NCI-H2171 (cell line): Measurements from ENCODE around the gene SMPDL3A.
A peak's percentile ranks its signal among the peaks of the same experiment; 100 is the strongest.
"Not testable (repeated sequence)": the region's sequence is repeated elsewhere in the genome, so short reads cannot be mapped to it uniquely, and the experiment has no call there.

Experiments used
- DNase-seq: peaks from one replicate; lab custom pipeline; 2025; lab: John Stamatoyannopoulos, UW

The SMPDL3A gene, protein sequence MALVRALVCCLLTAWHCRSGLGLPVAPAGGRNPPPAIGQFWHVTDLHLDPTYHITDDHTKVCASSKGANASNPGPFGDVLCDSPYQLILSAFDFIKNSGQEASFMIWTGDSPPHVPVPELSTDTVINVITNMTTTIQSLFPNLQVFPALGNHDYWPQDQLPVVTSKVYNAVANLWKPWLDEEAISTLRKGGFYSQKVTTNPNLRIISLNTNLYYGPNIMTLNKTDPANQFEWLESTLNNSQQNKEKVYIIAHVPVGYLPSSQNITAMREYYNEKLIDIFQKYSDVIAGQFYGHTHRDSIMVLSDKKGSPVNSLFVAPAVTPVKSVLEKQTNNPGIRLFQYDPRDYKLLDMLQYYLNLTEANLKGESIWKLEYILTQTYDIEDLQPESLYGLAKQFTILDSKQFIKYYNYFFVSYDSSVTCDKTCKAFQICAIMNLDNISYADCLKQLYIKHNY

GRCh38 chr6:122789182-122790027 lies at the start of gene SMPDL3A:
Gene SMPDL3A (plus strand): TSS chr6:122789258. CDS start chr6:122789347, 89 bp downstream.
- peak; percentile 73 for DNase-seq

GRCh38 chr6:122740091-122740490 lies 49.0 kb upstream of the SMPDL3A start:
- DNase-seq, result no peak

GRCh38 chr6:122740936-122741335 lies 48.1 kb upstream of the SMPDL3A start:
- no peak for DNase-seq

GRCh38 chr6:122744247-122744646 lies 44.8 kb upstream of the SMPDL3A start:
- DNase-seq, result not testable (repeated sequence)

GRCh38 chr6:122744856-122745255 lies 44.2 kb upstream of the SMPDL3A start:
- not testable (repeated sequence) for DNase-seq

- no peak for DNase-seq
Observed at GRCh38 chr6:122746688-122747087, 42.4 kb upstream of the SMPDL3A start.

DNA sequence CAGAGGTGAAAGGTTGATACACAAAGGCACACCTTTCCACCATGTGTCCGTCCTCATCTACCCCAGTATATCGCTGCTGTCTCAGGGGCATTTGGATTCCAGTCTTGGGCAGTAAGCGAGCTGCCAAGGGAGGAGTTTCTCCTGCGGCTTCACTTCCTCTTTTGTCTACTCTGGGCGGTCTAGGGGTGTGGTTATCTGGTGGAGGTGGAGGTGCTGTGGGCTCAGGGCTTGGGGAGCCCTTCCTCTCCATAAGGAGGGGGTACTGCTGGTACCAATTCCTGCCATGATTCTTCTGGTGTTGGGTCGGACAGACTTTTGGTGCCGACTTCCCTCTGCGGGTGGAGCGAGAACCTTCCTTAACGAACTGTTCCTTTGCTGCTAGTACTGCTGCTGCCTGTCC lies 41.5 kb upstream of the SMPDL3A start:
- no peak for DNase-seq

DNA sequence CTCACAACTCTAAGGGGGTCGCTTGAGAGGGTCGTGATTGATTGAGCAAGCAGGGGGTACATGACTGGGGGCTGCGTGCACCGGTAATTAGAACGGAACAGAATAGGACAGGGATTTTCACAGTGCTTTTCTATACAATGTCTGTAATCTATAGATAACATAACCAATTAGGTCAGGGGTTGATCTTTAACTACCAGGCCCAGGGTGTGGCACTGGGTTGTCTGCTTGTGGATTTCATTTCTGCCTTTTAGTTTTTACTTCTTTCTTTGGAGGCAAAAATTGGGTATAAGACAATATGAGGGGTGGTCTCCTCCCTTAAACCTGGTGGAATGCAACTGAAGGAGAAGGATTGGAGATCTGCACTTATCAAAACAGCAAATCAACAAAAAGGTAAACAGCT lies 40.1 kb upstream of the SMPDL3A start:
- not testable (repeated sequence) for DNase-seq

- no peak for DNase-seq
Observed at GRCh38 chr6:122749451-122750050, 39.5 kb upstream of the SMPDL3A start.

DNA sequence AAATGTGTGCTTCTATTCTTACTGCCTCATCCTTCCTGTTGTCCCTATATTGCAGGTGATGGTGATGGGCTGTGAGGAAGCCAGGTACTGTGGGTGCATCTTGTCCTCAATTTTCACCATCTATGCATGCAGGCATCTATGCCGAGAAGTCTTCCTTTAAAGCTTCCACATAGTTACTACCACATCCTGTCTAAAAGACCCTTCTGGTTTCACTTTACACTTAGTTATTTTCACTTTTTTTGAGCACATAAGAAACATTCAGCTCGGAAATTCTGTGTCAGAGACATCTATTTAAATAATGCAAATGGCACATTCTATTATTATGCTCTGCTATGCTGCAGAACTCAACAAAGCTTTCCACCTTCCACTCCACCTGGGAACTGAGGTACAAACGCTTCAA lies 37.7 kb upstream of the SMPDL3A start:
- no peak for DNase-seq

GRCh38 chr6:122752459-122752858 lies 36.6 kb upstream of the SMPDL3A start:
- no peak for DNase-seq

- DNase-seq, result no peak
Observed at GRCh38 chr6:122753000-122753687, 35.9 kb upstream of the SMPDL3A start.

GRCh38 chr6:122753688-122754056 lies 35.4 kb upstream of the SMPDL3A start:
- DNase-seq, result no peak

GRCh38 chr6:122754191-122754731 lies 34.8 kb upstream of the SMPDL3A start:
- no peak for DNase-seq

DNA sequence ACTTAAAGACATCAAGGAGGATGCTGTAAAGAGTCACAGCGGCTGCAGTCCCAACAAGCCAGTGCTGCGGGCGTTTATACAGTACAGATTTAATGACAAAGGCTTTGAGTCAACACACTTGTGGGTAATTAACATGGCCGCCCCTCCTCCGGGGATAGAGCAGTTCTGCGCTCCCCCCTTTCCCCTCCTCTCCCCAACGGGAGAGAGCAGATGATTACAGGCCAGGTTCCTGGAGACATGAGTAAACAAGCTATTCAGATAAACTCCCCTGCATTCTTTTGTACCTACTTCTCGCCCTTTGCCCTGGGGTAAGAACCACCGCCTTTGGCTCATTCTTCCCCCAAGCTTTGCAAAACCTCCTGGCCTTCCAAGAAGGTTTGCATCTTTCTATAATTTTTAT lies 33.2 kb upstream of the SMPDL3A start:
- DNase-seq, result no peak

DNA sequence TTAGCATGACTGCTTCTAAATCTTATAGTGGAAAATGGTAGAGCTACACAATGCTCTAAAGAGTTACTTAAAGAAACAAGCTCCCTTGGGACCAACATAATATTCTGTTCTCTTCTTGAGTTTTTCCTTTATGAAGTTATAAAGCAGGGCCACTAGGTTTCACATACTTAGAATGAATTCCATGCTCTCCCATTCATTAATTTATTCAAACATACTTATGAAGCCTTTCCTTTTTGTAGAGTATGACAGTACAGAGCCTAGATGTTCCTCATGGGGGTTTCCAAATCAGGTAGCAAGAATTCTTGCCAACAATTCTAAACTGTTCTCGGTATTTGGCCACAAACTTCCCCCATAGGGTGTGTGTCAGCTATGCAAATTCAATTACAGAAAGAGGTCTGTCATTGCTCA lies 30.1 kb upstream of the SMPDL3A start:
- DNase-seq, result no peak

GRCh38 chr6:122760330-122760729 lies 28.7 kb upstream of the SMPDL3A start:
- DNase-seq, result no peak

DNA sequence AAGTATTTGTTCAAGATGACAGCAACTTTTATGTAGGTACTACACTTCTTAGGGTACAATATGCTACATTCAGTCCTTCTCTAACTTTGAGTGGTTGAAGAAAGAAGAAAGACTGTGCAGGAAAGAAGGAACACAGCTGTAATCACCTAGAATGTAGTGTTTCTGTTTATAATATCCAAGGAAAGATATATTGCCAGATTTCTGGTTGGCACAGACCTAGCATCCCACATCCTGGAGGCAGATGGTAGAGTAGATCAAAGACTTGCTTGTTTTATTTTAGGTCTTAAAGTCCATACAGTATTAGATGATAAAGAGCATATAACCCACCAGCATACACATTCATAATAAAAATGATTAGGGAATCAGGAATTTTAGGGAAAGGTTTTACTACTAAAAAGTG lies 22.8 kb upstream of the SMPDL3A start:
- no peak for DNase-seq

DNA sequence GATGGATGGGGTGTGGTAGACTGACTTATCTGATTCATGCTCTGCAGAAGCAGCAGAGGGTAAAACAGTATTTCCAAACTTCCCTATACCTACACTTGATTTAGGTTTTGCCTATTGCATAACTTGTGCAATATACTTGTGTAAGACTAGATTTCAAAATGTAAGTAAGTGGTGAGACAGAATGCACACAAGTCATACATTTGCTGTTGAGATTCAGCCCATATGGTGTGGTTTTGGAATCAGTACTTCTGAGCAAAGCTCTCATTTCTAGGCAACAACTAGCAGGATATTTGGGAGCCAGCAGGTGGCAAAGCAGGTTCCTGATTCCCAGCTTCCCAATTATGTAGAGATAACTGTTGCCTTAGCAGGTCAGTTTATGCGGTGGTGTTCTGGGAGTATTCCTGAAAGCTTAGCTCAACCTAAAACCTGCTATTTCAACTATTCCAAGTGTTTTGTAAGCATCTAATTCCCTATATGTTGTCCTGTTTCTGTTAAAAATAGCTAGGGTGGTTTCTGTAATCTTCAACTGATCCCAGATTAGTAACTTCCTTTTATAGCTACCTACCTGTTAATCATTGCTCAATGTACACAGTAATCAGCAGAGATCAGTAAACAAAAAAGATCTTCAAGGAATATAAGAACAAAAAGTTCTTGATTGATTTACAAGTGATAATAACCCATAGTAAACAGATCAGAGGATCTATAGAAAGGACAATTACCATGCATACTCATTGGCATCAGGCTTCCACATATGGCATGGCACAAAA lies 18.0 kb upstream of the SMPDL3A start:
- DNase-seq, result peak; percentile 24

DNA sequence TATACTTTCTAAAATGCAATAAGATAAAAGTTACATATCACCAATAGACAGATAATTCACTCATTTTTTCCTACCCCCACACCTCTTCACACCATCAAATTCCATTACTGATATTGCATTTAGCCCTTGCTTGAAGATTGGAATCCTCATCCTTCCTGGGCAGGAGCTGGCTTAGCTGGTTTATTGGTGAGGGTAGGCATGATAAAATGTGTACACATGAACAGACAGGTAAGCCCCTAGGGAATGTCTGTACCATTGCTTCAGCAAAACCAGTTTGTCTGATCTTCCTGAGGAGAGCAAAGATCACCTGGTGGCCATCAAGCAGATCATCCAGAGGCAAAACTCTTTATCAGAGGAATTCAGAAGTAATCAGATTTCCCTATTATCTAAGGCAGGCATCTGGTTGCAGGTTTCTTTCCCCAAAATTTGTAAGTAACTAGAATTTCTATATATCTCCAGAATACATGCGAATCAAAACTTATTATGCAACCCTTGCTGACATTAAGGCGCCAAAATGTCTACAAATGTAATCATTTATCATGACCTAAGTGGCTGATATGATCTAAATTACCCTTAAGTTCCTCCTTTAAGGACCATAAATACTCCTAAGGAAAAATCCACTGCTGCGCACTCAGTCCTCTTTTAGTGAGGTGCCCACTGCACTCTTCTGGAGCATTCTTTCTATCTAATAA lies 16.2 kb upstream of the SMPDL3A start:
- DNase-seq, result no peak
